Measurements from ENCODE around the gene GSTCD.

DNA sequence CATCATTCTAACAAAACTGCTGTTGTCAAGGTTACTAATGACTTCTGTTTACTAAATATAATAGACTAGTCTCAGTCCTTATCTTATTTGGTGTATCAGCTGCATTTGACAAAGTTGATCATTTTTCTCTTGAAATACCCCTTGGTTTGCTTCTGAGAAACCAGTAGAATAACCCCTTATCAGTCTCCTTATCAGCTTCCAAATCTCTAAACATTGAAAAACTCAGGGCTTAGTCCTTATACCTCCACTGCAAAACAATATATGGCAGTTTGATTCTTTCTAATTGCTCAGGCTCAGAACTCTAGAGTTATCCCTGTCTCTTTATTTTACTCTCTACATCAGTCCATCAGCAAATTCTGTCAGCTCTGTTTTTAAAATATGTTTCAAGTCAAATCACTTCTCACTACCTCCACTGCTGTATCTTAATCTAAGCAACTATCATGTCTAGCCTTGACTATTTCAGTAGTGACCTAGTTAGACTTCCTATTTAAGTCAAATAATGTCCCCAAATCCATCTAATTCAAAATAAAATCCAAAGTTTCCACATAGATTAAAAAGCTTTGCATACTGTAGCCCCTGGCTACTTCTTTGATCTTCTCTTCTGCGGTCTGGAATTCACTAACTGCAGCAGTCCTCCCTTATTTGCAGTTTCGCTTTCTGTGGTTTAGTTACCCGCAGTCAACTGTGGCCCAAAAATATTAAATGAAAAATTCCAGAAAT, 99.6 kb downstream of the GSTCD start:
- TF ChIP-seq, protein P1, sequence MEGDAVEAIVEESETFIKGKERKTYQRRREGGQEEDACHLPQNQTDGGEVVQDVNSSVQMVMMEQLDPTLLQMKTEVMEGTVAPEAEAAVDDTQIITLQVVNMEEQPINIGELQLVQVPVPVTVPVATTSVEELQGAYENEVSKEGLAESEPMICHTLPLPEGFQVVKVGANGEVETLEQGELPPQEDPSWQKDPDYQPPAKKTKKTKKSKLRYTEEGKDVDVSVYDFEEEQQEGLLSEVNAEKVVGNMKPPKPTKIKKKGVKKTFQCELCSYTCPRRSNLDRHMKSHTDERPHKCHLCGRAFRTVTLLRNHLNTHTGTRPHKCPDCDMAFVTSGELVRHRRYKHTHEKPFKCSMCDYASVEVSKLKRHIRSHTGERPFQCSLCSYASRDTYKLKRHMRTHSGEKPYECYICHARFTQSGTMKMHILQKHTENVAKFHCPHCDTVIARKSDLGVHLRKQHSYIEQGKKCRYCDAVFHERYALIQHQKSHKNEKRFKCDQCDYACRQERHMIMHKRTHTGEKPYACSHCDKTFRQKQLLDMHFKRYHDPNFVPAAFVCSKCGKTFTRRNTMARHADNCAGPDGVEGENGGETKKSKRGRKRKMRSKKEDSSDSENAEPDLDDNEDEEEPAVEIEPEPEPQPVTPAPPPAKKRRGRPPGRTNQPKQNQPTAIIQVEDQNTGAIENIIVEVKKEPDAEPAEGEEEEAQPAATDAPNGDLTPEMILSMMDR (conservative IDR thresholded peaks at IDR 0.05 in 1 of 2, IDR thresholded peaks at IDR 0.05 in 1 of 2; ENCODE audit: low read depth in 1 of 2, low read length in 2 of 2), result no peak
- no peak for TF ChIP-seq EZH2 (IDR thresholded peaks at IDR 0.05; ENCODE audit: low read length, missing control alignments)

Data from fibroblast of lung (primary cell).